Endometrial microvascular endothelial cells (primary cell): ENCODE measurements around the gene SERPINB1. TPM values are rescaled to one million over a fixed set of nuclear protein-coding genes. Genes with fewer than 3 reads are reported as not detected.
"Not testable (repeated sequence)": the region's sequence is repeated elsewhere in the genome, so short reads cannot be mapped to it uniquely, and the experiment has no call there.

Experiments
- in situ Hi-C: cut with HindIII; loops from 2 replicates; pipeline ENCODE4 v1.10.0; 2017; ENCODE audit warnings: low sequenced_read_pairs, low pct_unique_long_range_greater_than_20kb; ENCODE audit errors: inconsistent ontology term
- total RNA-seq: library from RNA; depleted of rRNA; stranded (reverse); fragments of >200 nt; gene quantifications from one replicate; pipeline ENCODE4 v1.2.3, GENCODE V29; 2015; ENCODE audit errors: inconsistent ontology term

Gene SERPINB1
- total RNA-seq = 71.8 TPM

DNA sequence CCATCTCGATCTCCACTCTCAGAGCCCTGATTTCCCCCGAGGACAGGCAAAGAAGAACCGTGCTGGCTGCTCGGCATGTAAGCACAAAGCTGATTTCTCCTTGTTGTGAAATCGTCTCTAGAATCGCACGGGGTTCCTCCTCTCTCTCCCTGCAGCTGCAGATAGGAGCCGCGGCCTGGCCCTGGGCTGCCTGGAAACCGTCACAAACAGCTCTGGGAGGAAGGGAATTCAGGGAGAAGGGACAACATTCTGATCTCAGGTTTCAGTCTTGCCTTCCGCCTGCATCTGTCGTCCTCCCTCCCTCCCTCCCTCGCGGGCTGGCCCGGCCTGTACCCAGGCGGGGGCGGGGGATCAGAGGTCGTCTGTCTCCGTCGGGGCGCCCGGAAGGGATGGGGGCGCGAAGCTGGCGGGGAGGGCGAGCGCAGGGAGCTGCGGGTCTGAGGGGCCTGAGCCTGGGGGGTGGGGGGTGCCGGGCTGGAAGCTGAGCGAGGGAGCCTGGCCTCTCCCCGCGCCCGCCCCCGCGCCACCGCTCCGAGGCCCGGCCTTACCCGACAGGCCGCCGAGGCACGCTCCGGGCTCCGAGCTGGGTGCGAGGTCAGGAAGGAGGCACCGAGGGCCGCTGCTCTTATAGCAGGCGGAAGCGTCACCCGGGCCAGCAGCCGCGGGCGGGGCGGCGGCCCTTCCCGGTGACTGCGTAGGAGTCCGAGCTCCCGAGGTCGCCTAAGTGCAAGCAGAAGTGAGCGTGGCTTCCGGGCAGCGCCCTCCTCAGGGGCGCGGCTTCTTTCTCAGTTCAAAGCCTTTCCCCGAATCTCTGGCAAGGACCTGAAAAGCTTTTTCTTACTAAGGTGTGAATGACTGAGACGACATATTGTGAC, at the start of gene SERPINB1:
SERPINB1 (minus strand) TSS at position 600 of the 875 bp plus-strand sequence. CDS start 1,277 bp downstream, outside the sequence.
- in situ Hi-C loops = no loop called here

DNA sequence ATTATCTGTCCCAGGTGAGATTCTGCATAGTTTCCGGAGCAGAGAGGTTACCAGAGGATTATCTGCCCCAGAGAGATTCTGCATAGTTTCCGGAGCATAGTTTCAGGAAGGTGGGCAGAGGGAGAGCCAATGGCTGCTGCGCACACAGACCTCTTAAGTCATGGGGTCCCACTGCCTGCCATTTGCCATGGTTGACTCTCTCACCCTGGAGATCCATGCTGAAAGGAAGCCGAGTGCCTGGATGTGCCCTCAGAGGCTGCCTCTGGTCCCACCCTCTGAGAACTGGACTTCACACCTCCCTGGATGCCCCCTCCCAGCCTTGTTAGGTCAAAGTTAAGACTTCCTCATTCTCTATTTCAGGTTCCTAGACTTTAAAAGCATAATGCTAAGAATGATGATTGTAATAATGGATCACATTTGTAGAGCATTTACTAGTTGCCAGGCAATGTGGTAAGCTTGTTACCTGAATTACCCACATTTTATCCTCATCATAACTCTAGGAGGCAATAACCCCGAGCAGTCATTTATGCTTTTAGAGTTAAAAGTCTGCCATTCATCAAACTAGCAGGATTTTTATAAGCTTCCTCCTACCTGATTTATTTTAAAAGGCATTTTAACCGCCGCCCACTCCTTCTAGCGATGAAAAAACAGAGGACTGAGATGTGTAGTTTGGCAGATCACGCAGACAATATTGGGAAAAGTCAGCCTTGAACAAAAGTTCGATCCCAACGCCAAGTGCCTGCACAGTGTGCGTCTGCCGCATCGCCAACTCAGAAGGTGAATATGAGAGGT, 49.5 kb upstream of the SERPINB1 start:
- in situ Hi-C loops = no loop called here

DNA sequence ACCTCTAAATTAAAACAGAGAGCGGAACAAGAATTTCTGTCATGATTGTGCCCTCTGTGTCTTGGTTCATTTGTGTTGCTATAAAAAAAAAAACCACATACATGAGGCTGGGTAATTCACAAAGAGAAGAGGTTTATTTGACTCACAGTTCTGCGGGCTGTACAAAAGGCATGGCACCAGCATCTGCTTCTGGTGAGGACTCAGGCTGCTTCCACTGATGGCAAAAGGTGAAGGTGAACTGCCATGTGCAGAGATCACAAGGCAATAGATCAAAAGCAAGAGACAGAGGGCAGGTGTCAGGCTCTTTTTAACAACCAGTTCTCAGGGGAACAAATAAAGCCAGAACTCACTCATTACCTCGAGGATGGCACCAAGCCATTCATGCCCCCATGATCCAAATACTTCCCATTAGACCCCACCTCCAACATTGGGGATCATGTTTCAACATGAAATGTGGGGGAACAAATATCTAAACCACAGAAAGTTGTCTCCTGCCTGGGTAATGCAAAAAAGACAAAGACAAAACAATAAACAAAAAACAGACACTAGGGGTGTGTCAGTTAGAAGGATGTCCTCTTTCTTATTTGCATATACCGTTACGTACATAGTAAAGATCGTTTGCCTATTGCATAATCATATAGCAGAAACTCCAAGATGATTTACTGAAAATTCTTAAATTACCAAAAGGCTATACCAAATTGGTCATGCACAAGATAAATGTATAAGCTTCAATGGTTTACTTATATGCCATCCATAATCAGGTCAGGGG, 44.5 kb upstream of the SERPINB1 start:
- in situ Hi-C loops = no loop called here

DNA sequence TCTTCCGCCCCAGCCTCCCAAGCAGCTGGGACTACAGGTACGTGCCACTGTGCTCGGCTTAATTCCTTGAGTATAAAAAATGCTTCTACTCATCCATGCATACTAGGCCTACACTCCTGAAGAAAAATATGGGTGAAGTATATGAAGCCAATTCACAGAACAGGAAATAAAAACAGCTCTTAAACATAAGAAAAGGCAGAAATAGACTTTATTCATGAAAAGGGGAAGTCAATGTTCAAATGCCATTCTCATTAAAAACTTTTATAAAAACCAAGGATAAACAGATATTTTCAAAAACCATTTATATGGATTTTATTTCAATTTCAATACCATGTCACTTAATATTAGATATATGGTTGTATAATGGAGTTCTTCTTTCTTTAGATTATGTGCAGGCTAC, 43.1 kb upstream of the SERPINB1 start:
- in situ Hi-C loops = no loop called here

DNA sequence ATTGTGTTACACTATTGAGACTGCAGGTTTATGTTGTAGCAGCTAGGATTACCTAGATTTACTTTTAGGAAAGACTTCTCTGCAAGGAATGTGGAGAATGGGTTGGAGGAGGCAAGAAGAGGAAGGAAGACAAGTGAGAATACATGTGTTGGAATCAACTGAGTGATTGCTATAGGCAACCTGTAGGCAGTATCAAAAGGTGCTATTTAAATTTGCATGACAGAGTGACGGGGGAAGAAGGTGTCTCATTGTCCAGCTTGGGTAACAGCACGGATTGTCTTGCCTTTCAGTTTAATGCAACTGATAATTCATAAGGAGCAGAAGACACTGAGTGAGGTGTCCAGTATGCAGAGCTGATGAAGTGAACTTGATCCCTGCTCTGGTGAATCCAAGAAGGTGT, 42.0 kb upstream of the SERPINB1 start:
- in situ Hi-C loops = no loop called here

DNA sequence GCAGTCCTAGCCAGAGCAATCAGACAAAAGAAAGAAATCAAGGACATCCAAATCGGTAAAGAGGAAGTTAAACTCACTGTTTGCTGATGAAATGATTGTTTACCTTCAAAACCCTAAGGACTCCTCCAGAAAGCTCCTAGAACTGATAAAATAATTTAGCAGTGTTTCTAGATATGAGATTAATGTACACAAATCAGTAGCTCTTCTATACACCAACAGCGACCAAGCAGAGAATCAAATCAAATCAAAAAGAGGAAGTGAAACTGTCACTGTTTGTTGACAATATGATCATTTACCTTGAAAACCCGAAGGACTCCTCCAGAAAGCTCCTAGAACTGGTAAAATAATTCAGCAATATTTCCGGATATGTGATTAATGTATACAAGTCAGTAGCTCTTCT, 39.8 kb upstream of the SERPINB1 start:
- in situ Hi-C loops = no loop called here

DNA sequence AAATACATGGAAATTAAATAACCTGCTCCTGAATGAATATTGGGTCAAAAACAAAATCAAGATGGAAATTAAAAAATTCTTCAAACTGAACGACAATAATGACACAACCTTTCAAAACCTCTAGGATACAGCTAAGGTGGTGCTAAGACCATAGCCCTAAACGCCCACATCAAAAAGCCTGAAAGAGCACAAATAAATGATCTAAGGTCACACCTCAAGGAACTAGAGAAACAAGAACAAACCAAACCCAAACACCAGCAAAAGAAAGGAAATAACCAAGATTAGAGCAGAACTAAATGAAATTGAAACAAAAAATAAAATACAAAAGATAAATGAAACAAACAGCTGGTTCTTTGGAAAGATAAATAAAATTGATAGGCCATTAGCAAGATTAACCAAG, 38.5 kb upstream of the SERPINB1 start:
- in situ Hi-C loops = not testable (repeated sequence)

DNA sequence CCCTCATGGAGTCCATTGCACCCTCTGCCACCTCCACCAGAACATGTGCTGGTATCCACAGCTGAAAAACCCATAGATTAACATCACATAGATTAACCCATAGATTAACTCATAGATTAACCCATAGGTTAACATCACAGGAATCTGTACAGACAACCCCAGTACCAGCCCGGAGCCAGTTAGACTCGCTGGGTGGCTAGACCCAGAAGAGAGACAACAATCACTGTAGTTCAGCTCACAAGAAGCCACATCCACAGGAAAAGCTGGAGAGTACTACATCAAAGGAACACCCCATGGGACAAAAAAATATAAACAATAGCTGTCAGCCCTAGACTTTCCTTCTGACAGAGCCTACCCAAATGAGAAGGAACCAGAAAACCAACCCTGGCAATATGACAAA, 36.3 kb upstream of the SERPINB1 start:
- in situ Hi-C loops = no loop called here

DNA sequence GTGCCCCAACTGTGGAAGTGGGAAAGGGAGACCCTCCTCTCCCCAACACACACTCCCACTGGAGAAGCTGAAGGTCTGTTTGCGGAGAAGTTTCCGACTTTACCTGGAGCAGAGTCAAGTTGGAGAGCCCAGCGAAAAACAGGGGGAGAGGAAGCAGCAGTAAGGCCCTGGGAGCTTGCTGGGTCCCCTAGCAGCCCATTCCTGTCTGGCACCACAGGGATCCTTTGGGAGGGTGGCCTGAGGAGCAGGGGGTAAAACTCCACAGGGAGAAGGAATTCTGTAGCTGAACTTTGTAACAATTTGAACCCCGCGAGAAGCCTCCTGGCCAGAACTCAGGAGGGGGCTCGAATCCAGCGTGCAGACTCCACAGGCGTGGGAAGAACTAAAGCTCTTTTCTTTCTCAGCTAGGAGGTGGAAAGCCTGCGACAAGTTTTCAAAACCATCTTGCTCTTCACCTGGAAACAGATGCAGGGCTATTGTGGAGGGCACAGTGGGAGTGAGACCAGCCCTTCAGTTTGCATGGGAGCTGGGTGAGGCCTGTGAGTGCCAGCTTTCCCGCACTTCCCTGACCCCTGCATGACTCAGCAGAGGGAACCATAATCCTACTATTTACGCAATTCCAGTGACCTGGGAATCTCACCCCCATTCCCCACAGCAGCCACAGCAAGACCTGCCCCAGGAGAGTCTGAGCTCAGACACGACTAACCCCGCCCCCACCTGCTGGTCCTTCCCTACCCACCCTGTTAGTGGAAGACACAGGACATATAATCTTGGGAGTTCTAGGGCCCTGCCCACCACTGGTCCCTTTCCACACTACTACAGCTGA, 35.6 kb upstream of the SERPINB1 start:
- in situ Hi-C loops = no loop called here

DNA sequence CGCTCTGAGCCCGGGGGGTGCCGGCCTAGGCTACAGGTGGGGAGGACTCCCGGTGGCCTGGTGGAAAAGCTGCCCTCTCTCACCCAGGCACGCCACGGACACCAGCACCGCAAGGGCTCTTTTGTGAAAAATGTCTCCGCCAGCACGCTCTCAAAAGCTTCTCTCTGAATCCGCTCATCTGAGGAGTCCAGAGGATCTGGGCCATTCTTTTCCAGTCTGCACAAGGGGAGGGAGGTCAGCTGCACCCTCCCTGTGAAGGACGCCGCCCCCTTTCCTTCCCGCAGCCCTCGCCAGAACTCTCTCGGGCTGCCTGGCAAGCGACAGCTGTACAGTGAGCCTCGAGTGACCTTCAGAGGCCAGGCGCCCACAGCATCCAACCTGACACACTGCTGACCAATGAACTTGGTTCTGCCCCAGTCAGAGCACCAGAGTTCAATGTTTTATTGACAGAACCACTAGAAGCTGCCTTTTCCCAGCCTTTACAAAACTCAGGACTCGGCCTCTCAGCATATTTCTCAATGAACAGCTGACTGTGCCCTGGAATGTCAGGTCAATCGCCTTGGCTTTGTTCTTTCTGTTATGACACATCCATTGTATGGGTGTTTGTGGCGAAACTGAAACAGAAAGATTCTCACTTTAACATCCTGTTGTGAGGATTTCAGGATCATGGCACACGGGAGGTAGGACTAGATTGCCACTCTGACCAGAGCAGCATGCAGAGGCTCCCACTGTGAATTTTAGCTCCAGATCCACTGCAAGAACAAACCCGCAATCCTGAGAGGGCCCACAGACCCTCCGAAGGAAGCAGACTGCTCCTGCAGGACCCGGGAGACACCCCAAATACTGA, 34.8 kb upstream of the SERPINB1 start:
- in situ Hi-C loops = no loop called here

DNA sequence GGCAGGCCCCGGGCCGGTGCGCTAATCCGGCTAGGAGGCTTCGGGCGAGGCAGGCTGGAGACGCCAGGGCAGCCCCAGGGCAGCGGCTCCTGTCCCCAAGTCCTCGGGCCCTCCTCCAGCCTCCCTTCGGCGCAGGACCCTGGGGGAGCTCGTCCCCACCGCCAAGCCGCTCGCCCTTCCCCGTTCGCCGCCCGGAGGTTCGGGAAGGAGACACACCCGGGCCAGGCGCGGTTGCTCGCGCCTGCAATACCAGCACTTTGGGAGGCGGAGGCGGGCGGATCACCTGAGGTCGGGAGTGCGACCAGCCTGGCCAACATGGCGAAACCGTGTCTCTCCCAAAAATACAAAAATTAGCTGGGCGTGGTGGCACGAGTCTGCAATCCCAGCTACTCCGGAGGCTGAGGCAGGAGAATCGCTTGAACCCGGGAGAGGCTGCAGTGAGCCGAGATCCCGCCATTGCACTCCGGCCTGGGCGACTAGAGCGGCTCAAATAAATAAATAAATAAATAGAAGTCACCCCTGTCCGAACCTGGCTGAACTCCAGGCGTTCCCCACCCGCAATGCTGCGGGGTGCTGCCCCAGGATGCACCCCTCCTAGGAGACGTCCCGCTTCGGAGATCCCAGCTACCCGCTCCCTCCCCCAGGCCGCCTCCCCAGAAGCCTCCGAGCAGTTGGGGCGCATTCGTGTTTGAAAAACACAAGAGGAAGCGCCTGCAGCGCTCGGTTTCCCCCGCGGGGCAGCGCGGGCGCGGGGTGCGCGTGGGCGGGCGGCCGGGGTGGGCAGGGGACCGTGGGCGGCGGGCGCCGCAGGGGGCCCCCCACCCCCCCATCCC, 33.9 kb upstream of the SERPINB1 start:
- in situ Hi-C loops = no loop called here

DNA sequence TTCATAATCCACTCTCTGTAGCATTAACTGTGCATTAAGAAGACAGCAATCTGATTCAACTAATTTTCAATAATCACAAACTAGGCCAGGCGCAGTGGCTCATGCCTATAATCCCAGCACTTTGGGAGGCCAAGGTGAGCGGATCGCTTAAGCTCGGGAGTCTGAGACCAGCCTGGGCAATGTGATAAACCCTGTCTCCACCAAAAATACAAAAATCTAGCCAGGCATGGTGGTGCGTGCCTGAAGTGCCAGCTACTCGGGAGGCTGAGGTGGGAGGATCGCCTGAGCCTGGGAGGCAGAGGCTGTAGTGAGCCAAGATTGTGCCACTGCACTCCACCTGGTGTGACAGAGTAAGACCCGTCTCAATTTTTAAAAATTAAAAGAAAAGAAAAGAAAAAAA, 32.0 kb upstream of the SERPINB1 start:
- in situ Hi-C loops = no loop called here

DNA sequence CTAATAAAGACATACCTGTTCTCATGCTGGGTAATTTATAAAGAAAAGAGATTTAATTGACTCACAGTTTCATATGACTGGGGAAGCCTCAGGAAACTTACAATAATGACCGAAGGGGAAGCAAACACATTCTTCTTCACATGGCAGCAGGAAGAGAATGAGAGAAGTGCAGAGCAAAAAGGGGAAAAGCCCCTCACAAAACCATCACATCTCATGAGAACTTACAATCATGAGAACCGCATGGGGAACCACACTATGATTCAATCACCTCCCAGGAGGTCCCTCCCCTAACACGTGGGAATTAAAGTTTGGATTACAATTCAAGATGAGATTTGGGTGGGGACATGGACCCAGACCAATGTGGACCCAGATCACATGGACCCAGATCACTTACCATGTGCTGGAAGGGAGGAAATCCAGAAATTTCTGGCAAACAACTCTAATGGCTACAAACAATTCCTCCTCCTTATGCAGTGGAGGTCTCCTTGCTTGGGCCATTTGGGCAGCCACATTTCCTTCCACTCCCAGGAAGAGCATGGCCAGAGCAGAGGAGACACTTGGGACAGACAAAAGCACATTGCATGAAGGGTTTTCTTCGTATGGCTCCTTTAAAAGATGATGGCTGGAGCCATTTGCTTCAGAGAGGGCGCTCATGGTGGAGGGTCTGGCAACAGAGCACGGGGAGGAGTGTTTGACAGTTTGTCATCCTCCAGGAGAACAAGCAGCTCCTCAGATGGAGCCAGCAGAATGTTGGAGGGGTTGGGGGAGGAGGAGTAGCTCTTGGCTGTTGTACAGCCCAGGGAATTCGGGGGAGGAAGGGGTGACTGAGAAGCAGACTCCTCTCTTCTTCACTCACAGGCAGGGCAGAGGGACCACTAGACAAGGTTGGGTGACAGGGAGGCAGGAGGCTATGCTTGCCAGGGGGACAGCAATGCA, 31.0 kb upstream of the SERPINB1 start:
- in situ Hi-C loops = no loop called here

DNA sequence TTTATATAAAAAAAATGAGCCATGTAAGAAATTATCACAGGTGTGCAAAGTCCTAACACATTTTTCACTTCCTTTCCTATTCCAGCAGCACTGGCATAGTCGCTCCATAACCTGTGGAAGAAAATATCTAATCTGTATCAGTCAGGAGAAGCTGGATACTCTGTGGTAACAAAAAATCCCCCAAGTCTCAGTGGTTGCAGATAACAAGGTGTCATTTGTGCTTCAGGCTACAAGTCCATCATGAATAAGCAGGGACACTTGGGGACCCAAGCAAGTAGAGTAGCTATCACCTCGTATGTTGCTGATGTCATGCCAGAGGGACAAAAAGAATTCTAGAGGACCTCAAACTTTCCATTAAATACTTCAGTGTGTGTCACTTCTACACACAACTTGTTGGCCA, 30.3 kb upstream of the SERPINB1 start:
- in situ Hi-C loops = no loop called here

DNA sequence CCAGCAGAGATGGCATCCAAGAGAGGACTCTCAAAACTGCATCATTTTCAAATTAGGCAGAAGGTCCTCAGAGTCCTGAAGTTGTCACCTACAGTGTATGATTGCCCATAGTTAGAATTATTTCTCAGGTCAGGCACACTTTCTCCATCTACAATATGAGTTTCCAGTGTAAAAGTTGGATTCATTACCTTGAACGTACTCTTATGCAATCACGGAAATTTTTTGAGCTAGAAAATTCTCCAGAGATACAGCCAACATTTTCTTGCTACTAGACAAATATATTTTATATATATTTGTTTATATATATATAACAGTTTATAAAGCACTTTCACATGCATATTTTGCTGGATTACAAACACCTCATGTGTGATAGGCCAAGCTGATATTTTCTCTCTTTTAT, 29.4 kb upstream of the SERPINB1 start:
- in situ Hi-C loops = no loop called here

DNA sequence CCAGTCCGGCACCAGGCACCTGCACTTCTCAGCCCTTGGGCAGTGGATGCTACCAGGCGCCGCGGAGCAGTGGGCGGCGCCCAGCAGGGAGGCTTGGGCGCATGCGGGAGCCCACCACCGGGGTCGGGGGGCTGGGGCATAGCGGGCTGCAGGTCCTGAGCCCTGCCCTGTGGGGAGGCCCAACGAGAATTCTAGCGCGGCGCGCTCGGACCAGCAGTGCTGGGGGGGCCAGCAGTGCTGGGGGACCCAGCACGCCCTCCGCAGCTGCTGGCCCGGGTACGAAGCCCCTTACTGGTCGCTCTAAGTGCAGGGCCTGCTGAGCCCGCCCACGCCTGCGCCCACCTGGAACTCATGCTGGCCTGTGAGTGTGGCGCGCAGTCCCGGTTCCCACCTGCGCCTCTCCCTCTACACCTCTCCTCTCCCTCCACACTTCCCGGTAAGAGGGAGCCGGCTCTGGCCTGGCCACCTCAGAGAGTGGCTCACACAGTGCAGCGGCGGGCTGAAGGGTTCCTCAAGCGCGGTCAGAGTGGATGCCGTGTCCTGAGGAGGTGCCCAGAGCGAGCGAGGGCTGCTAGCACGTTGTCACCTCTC, 28.5 kb upstream of the SERPINB1 start:
- in situ Hi-C loops = no loop called here
